K562 (cell line): ENCODE data around the gene C12orf75. TPM values are rescaled to one million over a fixed set of nuclear protein-coding genes. Genes with fewer than 3 reads are reported as not detected.

Source experiments
- ATAC-seq: fragments of 200-7000 bp; cut with Tn5 transposase; 3 replicates; pipeline ENCODE4 v1.9.1; 2020; ENCODE audit warnings: moderate library complexity
- BruUV-seq: library from RNA; stranded (reverse); fragments of 400-500 nt; replicated peaks from 2 replicates; lab custom pipeline; 2021; lab: Mats Ljungman, UMichigan
- CTCF ChIA-PET: fragments of 300-600 bp; formaldehyde crosslinking; extraction: SDS; loops from one replicate; lab custom pipeline; 2021; ENCODE audit warnings: low intra/inter-chr PET ratio; lab: Yijun Ruan, JAX
- POLR2A ChIA-PET: fragments of 300-600, 350-650 bp; sonication (Branson Sonifier 250); formaldehyde crosslinking; extraction: SDS; loops from one replicate; lab custom pipeline; 2021; ENCODE audit warnings: antibody characterized with exemption, inconsistent platforms; lab: Yijun Ruan, JAX
- DNase-seq, 4 experiments: peaks; one replicate each; pipeline versions ENCODE4 v3.0.0 to v3.0.0-alpha.2; 2011 to 2018; ENCODE audit warnings: low spot score in 3 of 4, mixed read lengths in 3 of 4; ENCODE audit errors: extremely low read depth in 1 of 4
- FAIRE-seq: peaks from 2 replicates; lab custom pipeline; 2011; peaks lifted over from hg19 to GRCh38; lab: Jason Lieb, UNC
- H2AFZ ChIP-seq: 2 replicates; pipeline ENCODE4 v1.6.0; 2011; ENCODE audit warnings: low read depth, low read length, control low read depth, inconsistent platforms
- H3K27ac ChIP-seq: fragments of 200-600 bp; 3 replicates; pipeline ENCODE4 v1.8.0; 2011; ENCODE audit warnings: low read depth, mild to moderate bottlenecking, control low read depth, inconsistent platforms, low read length, moderate library complexity, mixed read lengths; ENCODE audit errors: extremely low read depth
- H3K27me3 ChIP-seq, 2 experiments: fragments of 300-600 bp in 1 of 2; 2 replicates in 1 of 2; 3 replicates in 1 of 2; pipeline versions ENCODE4 v1.6.0 to v1.8.0; 2011; ENCODE audit warnings: inconsistent platforms in 2 of 2, low read length in 2 of 2, mild to moderate bottlenecking in 1 of 2, mixed read lengths in 1 of 2, moderate library complexity in 1 of 2; ENCODE audit not compliant: control insufficient read depth in 2 of 2, insufficient read depth in 2 of 2
- H3K36me3 ChIP-seq: fragments of 300-600 bp; 3 replicates; pipeline ENCODE4 v1.8.0; 2011; ENCODE audit warnings: mild to moderate bottlenecking, low read length, inconsistent platforms; ENCODE audit not compliant: control insufficient read depth, insufficient read depth
- H3K4me1 ChIP-seq, 2 experiments: fragments of 200-600 bp in 1 of 2; replicated peaks in 1 of 2; 2 replicates in 1 of 2; 3 replicates in 1 of 2; pipeline versions ENCODE4 v1.5.1 to v1.8.0; 2011; ENCODE audit warnings: inconsistent platforms in 2 of 2, low read length in 2 of 2, mild to moderate bottlenecking in 1 of 2, mixed read lengths in 1 of 2, moderate library complexity in 1 of 2; ENCODE audit not compliant: control insufficient read depth in 2 of 2, insufficient read depth in 2 of 2
- H3K4me2 ChIP-seq: 2 replicates; pipeline ENCODE4 v1.6.1; 2011; ENCODE audit warnings: low read length, control low read depth, inconsistent platforms, mixed read lengths; ENCODE audit not compliant: insufficient read depth
- H3K4me3 ChIP-seq: fragments of 200-600 bp; sonication (generic), shearing (Covaris generic); 2 replicates; pipeline ENCODE4 v1.5.1; 2016; ENCODE audit warnings: control low read depth, inconsistent platforms
- H3K79me2 ChIP-seq: fragments of 200-600 bp; 3 replicates; pipeline ENCODE4 v1.8.0; 2011; ENCODE audit warnings: low read length, inconsistent platforms; ENCODE audit not compliant: control insufficient read depth, insufficient read depth
- H3K9ac ChIP-seq, 2 experiments: 2 replicates each; pipeline versions ENCODE4 v1.6.0 to v1.6.1; 2011; ENCODE audit warnings: low read depth in 2 of 2, low read length in 2 of 2, control low read depth in 1 of 2, inconsistent platforms in 1 of 2, mild to moderate bottlenecking in 1 of 2, mixed read lengths in 1 of 2; ENCODE audit not compliant: insufficient read depth in 1 of 2
- H3K9me1 ChIP-seq: one replicate; pipeline ENCODE4 v1.6.0; 2011; ENCODE audit warnings: inconsistent platforms, mild to moderate bottlenecking, low read length, moderate library complexity; ENCODE audit not compliant: control insufficient read depth, insufficient read depth
- H3K9me3 ChIP-seq: replicated peaks from 2 replicates; pipeline ENCODE4 v1.5.1; 2011; ENCODE audit warnings: low read depth, low read length, inconsistent platforms; ENCODE audit not compliant: control insufficient read depth, insufficient read depth
- H4K20me1 ChIP-seq: replicated peaks from 2 replicates; pipeline ENCODE4 v1.6.1; 2011; ENCODE audit warnings: low read length, inconsistent platforms, mixed read lengths; ENCODE audit not compliant: control insufficient read depth, insufficient read depth
- FOS ChIP-seq: IDR thresholded peaks from 3 replicates; pipeline ENCODE4 v1.6.1; 2011; ENCODE audit not compliant: insufficient read length; ENCODE audit errors: extremely low read depth
- HMGN3 ChIP-seq: IDR thresholded peaks from 2 replicates; pipeline ENCODE4 v1.6.1; 2011; ENCODE audit warnings: borderline replicate concordance, low read depth, mild to moderate bottlenecking, mixed read lengths, low read length; ENCODE audit not compliant: insufficient read length; ENCODE audit errors: extremely low read depth
- KAT2B ChIP-seq: IDR thresholded peaks from one replicate; pipeline ENCODE4 v1.6.1; 2012; ENCODE audit warnings: low read depth, mild to moderate bottlenecking, control low read depth, inconsistent platforms, low read length, moderate library complexity
- MED1 ChIP-seq: sonication (generic); formaldehyde crosslinking; IDR thresholded peaks from 2 replicates; pipeline ENCODE4 v1.8.1; 2023; ENCODE audit warnings: missing genetic modification reagents, borderline replicate concordance
- NCOR1 ChIP-seq: fragments of 450-650 bp; IDR thresholded peaks from 2 replicates; pipeline ENCODE4 v1.6.1; 2016; ENCODE audit warnings: mild to moderate bottlenecking, moderate library complexity
- STAT5A ChIP-seq: IDR thresholded peaks from 2 replicates; pipeline ENCODE4 v1.6.1; 2012; ENCODE audit warnings: low read length, inconsistent platforms, borderline replicate concordance
- ZNF764 ChIP-seq: fragments of 250-450 bp; sonication (Bioruptor Pico); IDR thresholded peaks from 2 replicates; pipeline ENCODE4 v1.4.0; 2020; ENCODE audit warnings: low read depth, mild to moderate bottlenecking, moderate library complexity
- WGBS: fragments of 100-300 bp; shearing (Covaris generic); methylation state at CpG from one replicate; pipeline ENCODE4 v1.1.6; 2016; ENCODE audit warnings: low coverage, mixed read lengths; ENCODE audit not compliant: insufficient coverage; ENCODE audit errors: missing lambda C conversion rate; 5-methylcytosine and 5-hydroxymethylcytosine counted together
- in situ Hi-C: fragments of 300-500 bp; cut with MboI; formaldehyde crosslinking; loops from 4 replicates; pipeline ENCODE4 v1.15.0; 2018; ENCODE audit warnings: inconsistent platforms, mixed read lengths
- intact Hi-C: fragments of 100-400 bp; cut with micrococcal nuclease; formaldehyde crosslinking; loops from 2 replicates; pipeline ENCODE4 v1.14.2; 2022
- polyA plus RNA-seq, 8 experiments: library from polyadenylated mRNA; depleted of rRNA in 4 of 8; stranded (reverse) in 5 of 8; unstranded in 3 of 8; fragments of >200 nt; fragmentation: Nextera tagmentation in 2 of 8; fragmentation: Illumina TruSeq in 1 of 8; extraction: Ambion mirVana in 2 of 8; extraction: Trizol in 1 of 8; gene quantifications; 2 replicates each; pipeline versions ENCODE4 v1.2.1 to v1.2.3, GENCODE V29; 2011 to 2014; ENCODE audit warnings: inconsistent platforms in 1 of 8, missing spikeins in 1 of 8
- total RNA-seq, 7 experiments: library from RNA; depleted of rRNA in 6 of 7; stranded (reverse); fragments of >200 nt in 6 of 7; fragmentation: Illumina TruSeq in 2 of 7; extraction: Trizol in 2 of 7; gene quantifications; 2 replicates each; pipeline versions ENCODE4 v1.2.1 to v1.2.3, GENCODE V29; 2011 to 2021; ENCODE audit warnings: low replicate concordance in 1 of 7
- TF ChIP-seq, protein P1 (sequence below): fragments of 200-800 bp; sonication (Bioruptor generic); IDR thresholded peaks from 2 replicates; pipeline ENCODE4 v1.6.1; 2017; ENCODE audit warnings: missing genetic modification characterization, missing compliant biosample characterization
- TF ChIP-seq, protein P2 (sequence below): sonication (generic); formaldehyde crosslinking; IDR thresholded peaks from 2 replicates; pipeline ENCODE4 v1.8.0; 2022; ENCODE audit warnings: mild to moderate bottlenecking, missing genetic modification reagents

The C12orf75 gene
- total and polyA plus RNA-seq, 9 of the 15 experiments (the other 6 are each of a cell fraction or from before 2014, with no cell fraction given): 0.06 to 0.82 (median 0.26) TPM; not detected in 3

DNA sequence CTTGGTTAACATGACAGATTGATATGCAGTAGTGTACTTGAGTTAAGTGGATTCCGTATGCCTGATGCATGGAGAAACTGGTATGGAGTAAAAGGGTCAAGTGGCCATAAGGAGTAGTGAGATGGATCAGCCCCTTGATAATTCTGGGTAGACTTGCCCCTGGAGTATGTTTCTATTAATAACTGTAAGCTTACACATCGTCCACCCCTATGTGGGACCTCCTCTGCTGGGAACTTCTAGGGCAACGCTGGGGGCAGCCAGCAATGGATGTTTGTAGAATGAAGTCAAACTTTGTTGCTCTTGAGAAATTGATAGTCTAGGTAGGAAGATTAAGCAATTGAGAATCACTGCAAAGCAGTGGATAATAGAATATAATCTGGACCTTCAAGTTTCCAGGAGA is 3.5 kb downstream of the C12orf75 start:
- Histone ChIP-seq H4K20me1 (no peaks in the 10 kb centered on the region; the same call in 1 of the 2 replicates), H3K27me3 (peaks cover 12 to 19% of the 10 kb centered on the region in 2 experiments; a peak in 4 of 5 replicates), H3K9me3 (no peaks in the 10 kb centered on the region; the same call in 1 of the 2 replicates), H3K9ac (no peak overlapping the region), H3K9me1 (no peaks in the 10 kb centered on the region), H3K27ac (no peak overlapping the region), H3K4me3 (no peak overlapping the region), H3K4me1 (peaks cover 0 to 11% of the 10 kb centered on the region in 2 experiments; a peak in 2 of 5 replicates), H3K79me2 (no peaks in the 10 kb centered on the region), H2AFZ (no peak overlapping the region), H3K36me3 (no peaks in the 10 kb centered on the region), H3K4me2 (no peak overlapping the region)
- 0% methylated on average over 3 of the region's 3 CpGs for WGBS
- FAIRE-seq (no peak), ATAC-seq (no peak), DNase-seq (no peak)
- BruUV-seq: no TSS peak
- in situ Hi-C loops (no loop called here), intact Hi-C loops (no loop called here)
- ChIA-PET POLR2A (no interaction called here), CTCF (no interaction called here)
- TF ChIP-seq HMGN3 (no peak), KAT2B (no peak), NCOR1 (no peak), FOS (no peak), ZNF764 (CRISPR knock-in tag) (no peak), STAT5A (no peak), MED1 (CRISPR knock-in tag) (no peak)
- TF ChIP-seq, protein P1, sequence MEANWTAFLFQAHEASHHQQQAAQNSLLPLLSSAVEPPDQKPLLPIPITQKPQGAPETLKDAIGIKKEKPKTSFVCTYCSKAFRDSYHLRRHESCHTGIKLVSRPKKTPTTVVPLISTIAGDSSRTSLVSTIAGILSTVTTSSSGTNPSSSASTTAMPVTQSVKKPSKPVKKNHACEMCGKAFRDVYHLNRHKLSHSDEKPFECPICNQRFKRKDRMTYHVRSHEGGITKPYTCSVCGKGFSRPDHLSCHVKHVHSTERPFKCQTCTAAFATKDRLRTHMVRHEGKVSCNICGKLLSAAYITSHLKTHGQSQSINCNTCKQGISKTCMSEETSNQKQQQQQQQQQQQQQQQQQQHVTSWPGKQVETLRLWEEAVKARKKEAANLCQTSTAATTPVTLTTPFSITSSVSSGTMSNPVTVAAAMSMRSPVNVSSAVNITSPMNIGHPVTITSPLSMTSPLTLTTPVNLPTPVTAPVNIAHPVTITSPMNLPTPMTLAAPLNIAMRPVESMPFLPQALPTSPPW (CRISPR knock-in tag): no peak
- TF ChIP-seq, protein P2, sequence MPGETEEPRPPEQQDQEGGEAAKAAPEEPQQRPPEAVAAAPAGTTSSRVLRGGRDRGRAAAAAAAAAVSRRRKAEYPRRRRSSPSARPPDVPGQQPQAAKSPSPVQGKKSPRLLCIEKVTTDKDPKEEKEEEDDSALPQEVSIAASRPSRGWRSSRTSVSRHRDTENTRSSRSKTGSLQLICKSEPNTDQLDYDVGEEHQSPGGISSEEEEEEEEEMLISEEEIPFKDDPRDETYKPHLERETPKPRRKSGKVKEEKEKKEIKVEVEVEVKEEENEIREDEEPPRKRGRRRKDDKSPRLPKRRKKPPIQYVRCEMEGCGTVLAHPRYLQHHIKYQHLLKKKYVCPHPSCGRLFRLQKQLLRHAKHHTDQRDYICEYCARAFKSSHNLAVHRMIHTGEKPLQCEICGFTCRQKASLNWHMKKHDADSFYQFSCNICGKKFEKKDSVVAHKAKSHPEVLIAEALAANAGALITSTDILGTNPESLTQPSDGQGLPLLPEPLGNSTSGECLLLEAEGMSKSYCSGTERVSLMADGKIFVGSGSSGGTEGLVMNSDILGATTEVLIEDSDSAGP (CRISPR knock-in tag): no peak
